ENCODE data around the gene SYNGR2.

DNA sequence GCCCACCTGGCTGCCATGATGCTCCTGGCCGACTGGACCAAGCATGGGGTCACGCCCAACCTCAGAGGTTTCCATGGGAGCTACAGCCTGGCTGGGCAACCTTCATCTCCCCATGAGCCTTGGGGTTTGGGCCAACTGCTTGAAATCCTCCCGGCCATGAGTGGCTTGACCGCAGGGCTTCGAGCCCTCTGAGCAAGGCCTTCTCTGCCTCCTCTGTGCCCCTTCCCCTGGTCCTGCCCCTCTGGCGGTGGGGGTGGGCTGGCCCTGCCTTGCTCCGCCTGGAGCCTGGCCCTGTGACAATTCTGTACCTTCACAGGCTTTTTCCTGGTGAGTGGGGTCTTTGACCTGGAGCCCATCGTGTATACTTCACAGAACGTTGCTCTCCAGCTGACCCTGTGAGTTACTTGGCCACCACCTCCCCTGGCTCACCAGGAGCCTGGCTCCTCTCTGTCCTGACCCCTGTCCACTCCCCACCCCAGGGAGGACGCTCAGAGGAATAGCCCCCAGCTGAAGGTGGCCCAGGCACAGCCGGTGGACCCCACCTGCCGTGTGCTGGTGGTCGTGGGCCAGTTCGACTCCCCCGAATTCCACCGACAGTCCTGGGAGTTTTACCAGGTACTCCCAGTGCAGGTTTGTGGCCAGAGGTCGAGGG lies 36.9 kb downstream of the SYNGR2 start:
- TF ChIP-seq, protein P1, sequence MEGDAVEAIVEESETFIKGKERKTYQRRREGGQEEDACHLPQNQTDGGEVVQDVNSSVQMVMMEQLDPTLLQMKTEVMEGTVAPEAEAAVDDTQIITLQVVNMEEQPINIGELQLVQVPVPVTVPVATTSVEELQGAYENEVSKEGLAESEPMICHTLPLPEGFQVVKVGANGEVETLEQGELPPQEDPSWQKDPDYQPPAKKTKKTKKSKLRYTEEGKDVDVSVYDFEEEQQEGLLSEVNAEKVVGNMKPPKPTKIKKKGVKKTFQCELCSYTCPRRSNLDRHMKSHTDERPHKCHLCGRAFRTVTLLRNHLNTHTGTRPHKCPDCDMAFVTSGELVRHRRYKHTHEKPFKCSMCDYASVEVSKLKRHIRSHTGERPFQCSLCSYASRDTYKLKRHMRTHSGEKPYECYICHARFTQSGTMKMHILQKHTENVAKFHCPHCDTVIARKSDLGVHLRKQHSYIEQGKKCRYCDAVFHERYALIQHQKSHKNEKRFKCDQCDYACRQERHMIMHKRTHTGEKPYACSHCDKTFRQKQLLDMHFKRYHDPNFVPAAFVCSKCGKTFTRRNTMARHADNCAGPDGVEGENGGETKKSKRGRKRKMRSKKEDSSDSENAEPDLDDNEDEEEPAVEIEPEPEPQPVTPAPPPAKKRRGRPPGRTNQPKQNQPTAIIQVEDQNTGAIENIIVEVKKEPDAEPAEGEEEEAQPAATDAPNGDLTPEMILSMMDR (IDR thresholded peaks at IDR 0.05; ENCODE audit: extremely low read depth in 1 of 2, insufficient read depth in 1 of 2, low read depth in 1 of 2, low read length in 2 of 2): no peak
- TF ChIP-seq POLR2AphosphoS5 (IDR thresholded peaks at IDR 0.05; ENCODE audit: insufficient read depth, low read depth, low read length) (no peak), EZH2 (IDR thresholded peaks at IDR 0.05; ENCODE audit: borderline replicate concordance, low read depth, low read length, severe bottlenecking) (no peak)

Data from endothelial cell of umbilical vein (primary cell).